ENCODE data around the gene FANK1.

DNA sequence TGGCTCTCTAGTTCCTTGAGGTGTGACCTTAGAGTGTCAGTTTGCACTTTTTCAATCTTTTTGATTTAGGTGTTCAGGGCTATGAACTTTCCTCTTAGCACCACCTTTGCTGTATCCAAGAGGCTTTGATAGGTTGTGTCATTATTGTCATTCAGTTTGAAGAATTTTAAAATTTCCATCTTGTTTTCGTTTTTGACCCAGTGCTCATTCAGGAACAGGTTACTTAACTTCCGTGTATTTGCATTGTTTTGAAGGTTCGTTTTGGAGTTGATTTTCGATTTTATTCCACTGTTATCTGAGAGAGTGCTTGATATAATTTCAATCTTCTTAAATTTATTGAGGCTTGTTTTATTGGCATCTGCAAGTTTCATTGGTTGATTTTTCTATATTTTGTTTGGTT lies 37.3 kb downstream of the FANK1 start:
- TF ChIP-seq, protein P1, sequence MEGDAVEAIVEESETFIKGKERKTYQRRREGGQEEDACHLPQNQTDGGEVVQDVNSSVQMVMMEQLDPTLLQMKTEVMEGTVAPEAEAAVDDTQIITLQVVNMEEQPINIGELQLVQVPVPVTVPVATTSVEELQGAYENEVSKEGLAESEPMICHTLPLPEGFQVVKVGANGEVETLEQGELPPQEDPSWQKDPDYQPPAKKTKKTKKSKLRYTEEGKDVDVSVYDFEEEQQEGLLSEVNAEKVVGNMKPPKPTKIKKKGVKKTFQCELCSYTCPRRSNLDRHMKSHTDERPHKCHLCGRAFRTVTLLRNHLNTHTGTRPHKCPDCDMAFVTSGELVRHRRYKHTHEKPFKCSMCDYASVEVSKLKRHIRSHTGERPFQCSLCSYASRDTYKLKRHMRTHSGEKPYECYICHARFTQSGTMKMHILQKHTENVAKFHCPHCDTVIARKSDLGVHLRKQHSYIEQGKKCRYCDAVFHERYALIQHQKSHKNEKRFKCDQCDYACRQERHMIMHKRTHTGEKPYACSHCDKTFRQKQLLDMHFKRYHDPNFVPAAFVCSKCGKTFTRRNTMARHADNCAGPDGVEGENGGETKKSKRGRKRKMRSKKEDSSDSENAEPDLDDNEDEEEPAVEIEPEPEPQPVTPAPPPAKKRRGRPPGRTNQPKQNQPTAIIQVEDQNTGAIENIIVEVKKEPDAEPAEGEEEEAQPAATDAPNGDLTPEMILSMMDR (IDR thresholded peaks at IDR 0.05; ENCODE audit: poor library complexity): no peak
- no peak for TF ChIP-seq EZH2 (IDR thresholded peaks at IDR 0.05; ENCODE audit: borderline replicate concordance)
